GM19372 (cell line): ENCODE results near the gene NKD2.

Experiments
- ATAC-seq: cut with Tn5 transposase; IDR thresholded peaks from one replicate; pipeline ENCODE4 v1.9.1; 2021; ENCODE audit warnings: mild to moderate bottlenecking, low read depth, moderate library complexity; ENCODE audit not compliant: unreplicated experiment

Gene NKD2

DNA sequence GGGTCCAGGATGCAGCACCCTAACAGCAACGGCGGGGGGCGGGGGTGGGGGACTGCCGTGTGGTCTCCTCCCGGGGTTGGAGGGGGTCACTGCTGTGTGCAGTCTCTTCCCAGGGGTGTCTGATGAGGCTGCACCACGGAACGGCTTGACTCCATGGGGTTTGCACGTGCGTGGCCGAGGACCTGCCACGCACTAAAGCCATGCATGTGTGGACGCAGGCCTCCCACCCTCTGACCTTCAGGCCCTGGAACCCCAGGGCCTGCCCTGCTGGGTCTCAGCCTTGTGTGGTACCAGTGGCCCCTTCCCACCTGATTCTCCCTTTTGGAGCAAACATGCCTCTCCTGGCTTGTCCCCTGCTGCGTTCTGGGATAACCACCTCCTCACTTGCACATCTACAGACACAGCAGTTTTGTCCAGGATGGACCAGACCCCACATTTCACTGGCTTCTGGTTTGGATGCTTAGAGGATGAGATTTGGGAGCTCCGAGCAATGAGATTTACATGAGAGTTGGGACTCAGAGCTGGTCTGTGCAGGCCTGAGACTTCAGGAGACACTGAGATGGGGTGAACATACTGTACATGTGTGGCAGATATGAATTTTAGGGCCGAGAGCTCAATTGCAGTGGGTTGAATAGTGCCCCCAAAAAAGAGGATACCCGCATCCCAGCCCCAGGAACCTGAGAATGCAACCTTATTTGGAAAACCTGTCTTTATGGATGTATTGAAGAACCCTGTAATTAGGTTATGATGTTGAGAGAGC lies 57.5 kb downstream of the NKD2 start:
- ATAC-seq: no peak

GRCh38 chr5:1066676-1067075 lies 58.1 kb downstream of the NKD2 start:
- ATAC-seq: no peak

GRCh38 chr5:1067141-1068121 lies 58.8 kb downstream of the NKD2 start:
- ATAC-seq: no peak

DNA sequence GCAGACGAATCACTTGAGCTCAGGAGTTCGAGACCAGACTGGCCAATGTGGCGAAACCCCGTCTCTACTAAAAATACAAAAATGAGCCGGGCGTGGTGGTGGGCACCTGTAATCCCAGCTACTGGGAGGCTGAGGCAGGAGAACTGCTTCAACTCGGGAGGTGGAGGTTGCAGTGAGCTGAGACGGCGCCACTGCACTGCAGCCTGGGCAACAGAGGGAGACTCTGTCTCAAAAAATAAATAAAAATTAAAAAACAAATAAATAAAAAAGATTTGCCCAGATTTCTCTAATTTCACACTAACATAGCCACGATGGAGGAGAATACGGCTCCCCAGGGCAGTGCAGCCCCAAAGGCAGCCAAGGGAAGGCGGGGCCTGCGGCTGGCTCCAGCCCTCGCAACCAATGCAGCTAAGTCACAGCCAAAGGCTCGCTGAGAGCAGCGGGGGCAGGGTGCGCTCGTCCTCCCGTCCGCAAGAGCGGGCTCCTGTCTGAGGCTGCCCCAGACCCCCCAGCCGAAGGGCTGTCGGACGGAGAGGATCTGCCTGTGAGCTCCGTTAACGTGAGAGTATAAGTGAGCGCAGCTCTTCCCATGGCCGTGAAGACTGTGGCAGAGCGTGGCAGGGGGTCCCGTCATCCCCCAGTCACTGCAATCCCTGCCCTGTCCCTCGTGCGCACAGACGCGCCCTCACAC lies 59.7 kb downstream of the NKD2 start:
- no peak for ATAC-seq

DNA sequence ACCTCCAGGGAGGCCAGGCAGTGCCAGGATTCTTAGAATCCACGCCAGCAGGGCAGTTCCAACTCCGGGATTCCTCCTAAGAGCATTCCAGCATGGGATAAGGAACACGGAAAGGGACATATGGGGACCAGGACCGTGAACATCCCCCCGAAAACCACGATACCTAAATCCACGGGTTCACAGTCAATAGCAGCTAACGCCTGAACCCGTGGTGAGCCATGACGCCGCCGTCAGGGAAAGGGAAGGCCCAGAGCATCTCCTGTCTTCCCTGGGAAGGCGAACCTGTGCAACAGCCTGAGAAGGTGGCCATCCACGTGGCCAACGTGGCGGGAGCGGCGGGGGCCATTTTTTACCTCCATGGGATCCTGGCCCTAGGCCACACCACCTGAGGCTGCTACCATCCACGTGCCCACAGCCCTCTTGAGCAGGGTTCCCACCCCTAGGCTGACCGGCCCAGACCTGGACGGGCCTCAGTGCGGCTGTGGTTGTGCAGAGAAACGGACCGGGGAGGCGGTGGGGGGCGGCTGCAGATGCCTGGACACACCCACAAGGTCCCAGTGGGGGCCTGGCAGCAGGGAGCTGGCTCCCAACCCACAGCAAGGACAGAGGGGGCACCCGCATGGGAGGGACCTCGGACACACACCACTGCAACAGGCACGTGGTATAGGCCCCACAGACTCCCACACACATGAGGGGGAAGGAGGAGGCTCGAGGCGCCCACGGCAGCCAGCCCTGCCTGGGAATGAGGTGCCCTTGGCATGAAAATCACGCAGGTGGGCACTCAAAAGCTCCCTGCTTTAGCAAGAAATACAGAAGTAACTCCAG lies 60.5 kb downstream of the NKD2 start:
- ATAC-seq: no peak

GRCh38 chr5:1069720-1070088 lies 61.1 kb downstream of the NKD2 start:
- ATAC-seq: no peak

DNA sequence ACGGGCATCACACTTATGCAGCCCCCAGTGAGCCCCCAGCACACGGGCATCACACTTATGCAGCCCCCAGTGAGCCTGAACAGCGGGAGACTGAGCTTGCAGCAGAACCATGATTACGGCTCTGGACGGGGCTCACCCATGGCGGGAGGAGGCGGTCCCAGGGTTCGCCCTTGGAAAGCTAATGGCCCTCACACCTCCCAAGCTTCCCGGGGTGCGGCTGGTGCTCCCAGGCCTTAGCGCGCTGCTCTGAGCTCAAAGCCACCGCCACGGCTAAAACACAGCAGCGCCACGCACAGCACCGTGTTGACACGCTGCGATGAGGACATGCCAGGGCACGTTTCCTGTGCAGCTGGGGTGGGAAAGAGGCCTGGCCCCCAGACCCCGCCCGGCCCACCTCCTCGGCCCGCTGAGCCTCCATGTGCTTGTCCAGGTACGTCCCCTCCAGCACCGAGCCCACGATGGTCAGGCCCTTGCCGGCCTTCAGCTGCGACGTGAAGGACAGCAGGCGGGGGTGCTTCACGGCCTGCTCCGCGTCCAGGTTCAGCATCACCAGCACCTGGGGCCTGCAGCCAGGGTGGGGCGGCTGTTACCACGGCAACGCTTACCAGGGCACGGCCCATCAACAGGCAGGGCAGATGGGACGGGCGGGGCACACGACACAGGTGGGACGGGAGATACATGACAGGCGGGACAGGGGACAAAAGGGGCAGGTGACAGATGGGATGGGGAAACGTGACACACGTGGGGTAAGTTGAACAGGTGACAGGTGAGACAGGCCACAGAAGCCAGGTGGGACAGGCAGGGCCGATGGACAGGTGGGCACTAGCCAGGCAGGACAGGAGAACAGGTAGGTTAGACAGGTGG lies 64.9 kb downstream of the NKD2 start:
- ATAC-seq: no peak

GRCh38 chr5:1074226-1074625 lies 65.6 kb downstream of the NKD2 start:
- no peak for ATAC-seq

GRCh38 chr5:1074816-1075554 lies 66.4 kb downstream of the NKD2 start:
- ATAC-seq: no peak

DNA sequence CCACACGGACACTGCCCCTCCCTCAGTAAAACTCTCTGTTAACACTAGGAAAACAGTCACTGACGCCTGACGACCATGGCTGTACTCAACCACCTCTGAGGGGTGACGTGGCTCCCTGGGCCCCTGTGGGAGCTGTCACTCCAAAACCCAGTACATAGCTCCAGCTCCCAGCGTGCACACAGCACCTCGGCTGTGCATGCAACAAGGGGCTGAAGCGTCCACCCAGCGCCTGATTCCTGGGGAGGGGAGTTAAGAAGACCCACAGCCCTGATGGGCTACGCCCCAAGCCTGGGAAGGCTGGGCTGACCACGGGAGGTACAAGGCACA lies 66.9 kb downstream of the NKD2 start:
- no peak for ATAC-seq

- no peak for ATAC-seq
Measured at GRCh38 chr5:1075931-1076330, 67.3 kb downstream of the NKD2 start.

- no peak for ATAC-seq
Measured at GRCh38 chr5:1076406-1076805, 67.8 kb downstream of the NKD2 start.

DNA sequence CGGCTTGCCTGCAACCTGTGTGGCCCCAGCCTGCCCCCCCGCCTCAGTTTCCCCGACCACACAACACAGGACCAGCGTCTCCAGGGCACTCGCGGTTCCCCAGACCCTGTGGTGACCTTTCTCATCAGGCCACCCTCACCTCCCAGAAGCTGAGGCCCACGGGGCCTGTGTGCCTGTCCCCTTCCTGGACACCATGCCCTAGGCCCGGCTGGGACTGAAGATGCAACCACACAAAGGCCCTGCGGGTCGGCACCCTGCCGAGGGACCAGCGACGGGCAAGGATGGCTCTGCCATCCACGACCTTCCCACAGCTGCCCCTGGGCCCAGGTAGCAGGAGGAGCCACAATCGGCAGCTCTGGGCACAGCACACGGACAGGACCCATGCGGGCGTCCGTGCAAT lies 68.4 kb downstream of the NKD2 start:
- ATAC-seq: no peak

- no peak for ATAC-seq
Measured at GRCh38 chr5:1077491-1078020, 69.0 kb downstream of the NKD2 start.

DNA sequence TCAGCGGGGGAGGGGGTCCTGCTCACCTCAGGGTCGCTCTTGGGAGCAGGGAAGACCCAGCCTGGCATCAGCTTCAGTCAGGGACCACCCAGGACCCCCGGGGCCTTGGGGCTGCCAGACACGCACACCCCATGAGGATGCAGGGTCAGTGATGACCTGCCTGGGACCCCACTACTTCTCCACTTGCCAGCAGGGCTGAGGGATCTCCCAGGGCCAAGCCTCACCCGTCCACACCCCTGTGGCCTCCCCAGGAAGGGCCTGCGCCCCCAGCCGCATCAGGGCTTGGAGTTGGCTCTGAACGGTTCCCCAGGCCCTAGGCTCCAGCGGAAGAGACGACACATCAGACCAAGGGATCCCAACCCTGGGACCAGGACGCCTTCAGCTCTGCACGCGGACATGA lies 69.6 kb downstream of the NKD2 start:
- no peak for ATAC-seq

GRCh38 chr5:1078851-1079250 lies 70.2 kb downstream of the NKD2 start:
- no peak for ATAC-seq

- no peak for ATAC-seq
Measured at GRCh38 chr5:1079486-1079885, 70.9 kb downstream of the NKD2 start.

DNA sequence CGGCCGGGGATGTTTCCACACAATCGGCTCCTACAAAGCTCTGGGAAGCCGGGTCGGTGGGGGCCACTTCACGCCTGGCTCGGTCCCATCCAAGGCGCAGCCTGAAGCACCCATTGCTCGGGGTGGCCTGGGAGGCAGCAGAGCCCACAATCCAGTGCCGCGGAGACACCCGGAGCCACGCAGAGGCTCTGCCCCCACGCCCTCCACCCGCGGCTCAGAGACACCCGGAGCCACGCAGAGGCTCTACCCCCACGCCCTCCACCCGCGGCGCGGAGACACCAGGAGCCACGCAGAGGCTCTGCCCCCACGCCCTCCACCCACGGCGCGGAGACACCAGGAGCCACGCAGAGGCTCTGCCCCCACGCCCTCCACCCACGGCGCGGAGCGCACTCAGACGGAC lies 71.4 kb downstream of the NKD2 start:
- no peak for ATAC-seq

- ATAC-seq: no peak
Measured at GRCh38 chr5:1080432-1080831, 71.8 kb downstream of the NKD2 start.
